ENCODE results near the gene NYNRIN. TPM values are rescaled to one million over a fixed set of nuclear protein-coding genes. Genes with fewer than 3 reads are reported as not detected.

NYNRIN gene
- total and polyA plus RNA-seq, 3 donors from 2014 or later, result 21.8 to 22.0 (median 21.8) TPM

- DNase-seq, result no peak
- intact Hi-C loops (cut with DNase I; ENCODE audit: low total_unique reads), result loop anchor here (5.0 kb wide), 2 partner anchors 67 to 102 kb away; partner anchors contain the start of gene NFATC4
- H3K27me3 ChIP-seq, result no peaks in the 10 kb centered on the region
- TF ChIP-seq CTCF (IDR thresholded peaks at IDR 0.05), result no peak
- no peak for TF ChIP-seq POLR2A (IDR thresholded peaks at IDR 0.05)
- H3K4me3 ChIP-seq, result no peak overlapping the region
- 78 to 79% methylated on average over 7 of the region's 7 CpGs for WGBS, 2 donors
- no peaks in the 10 kb centered on the region for H3K36me3 ChIP-seq (ENCODE audit: low read depth, missing control alignments)
- H3K27ac ChIP-seq, result no peak overlapping the region
- H3K4me1 ChIP-seq, result peaks cover 25% of the 10 kb centered on the region
- H3K9me3 ChIP-seq, result no peaks in the 10 kb centered on the region
Measured at GRCh38 chr14:24434036-24434435, 35.2 kb downstream of the NYNRIN start.

- H3K4me3 ChIP-seq, result no peak overlapping the region
- H3K4me1 ChIP-seq, result peaks cover 23% of the 10 kb centered on the region
- WGBS, 2 donors, result 77 to 81% methylated on average over 3 of the region's 3 CpGs
- no peaks in the 10 kb centered on the region for H3K27me3 ChIP-seq
- no peaks in the 10 kb centered on the region for H3K36me3 ChIP-seq (ENCODE audit: low read depth, missing control alignments)
- no peak overlapping the region for H3K27ac ChIP-seq
- intact Hi-C loops (cut with DNase I; ENCODE audit: low total_unique reads), result loop anchor here (5.0 kb wide), 2 partner anchors 67 to 102 kb away; partner anchors contain the start of gene NFATC4
- TF ChIP-seq CTCF (IDR thresholded peaks at IDR 0.05) (no peak), POLR2A (IDR thresholded peaks at IDR 0.05) (no peak)
- DNase-seq, result no peak
- no peaks in the 10 kb centered on the region for H3K9me3 ChIP-seq
Measured at GRCh38 chr14:24434676-24435075, 35.9 kb downstream of the NYNRIN start.

- Histone ChIP-seq H3K27me3 (no peaks in the 10 kb centered on the region), H3K9me3 (no peaks in the 10 kb centered on the region), H3K27ac (no peak overlapping the region), H3K4me1 (peaks cover 28% of the 10 kb centered on the region), H3K36me3 (ENCODE audit: low read depth, missing control alignments) (no peaks in the 10 kb centered on the region), H3K4me3 (no peak overlapping the region)
- intact Hi-C loops (cut with DNase I; ENCODE audit: low total_unique reads), result no loop called here
- TF ChIP-seq POLR2A (IDR thresholded peaks at IDR 0.05) (no peak), CTCF (IDR thresholded peaks at IDR 0.05) (no peak)
- DNase-seq, result no peak
- WGBS, 2 donors, result 85 to 89% methylated on average over 2 of the region's 2 CpGs
Measured at GRCh38 chr14:24435192-24435810, 36.5 kb downstream of the NYNRIN start.

- peaks cover 29% of the 10 kb centered on the region for H3K4me1 ChIP-seq
- no peaks in the 10 kb centered on the region for H3K9me3 ChIP-seq
- H3K4me3 ChIP-seq, result no peak overlapping the region
- intact Hi-C loops (cut with DNase I; ENCODE audit: low total_unique reads), result no loop called here
- no peaks in the 10 kb centered on the region for H3K36me3 ChIP-seq (ENCODE audit: low read depth, missing control alignments)
- H3K27ac ChIP-seq, result peak overlapping the region in 1 of 2 donors; percentile 8
- 58 to 67% methylated on average over 6 of the region's 6 CpGs for WGBS, 2 donors
- no peak for DNase-seq
- H3K27me3 ChIP-seq, result no peaks in the 10 kb centered on the region
- TF ChIP-seq CTCF (IDR thresholded peaks at IDR 0.05) (no peak), POLR2A (IDR thresholded peaks at IDR 0.05) (no peak)
Measured at GRCh38 chr14:24435998-24436354, 37.2 kb downstream of the NYNRIN start.
